Measurements from ENCODE around the gene RINT1. TPM values are rescaled to one million over a fixed set of nuclear protein-coding genes. Genes with fewer than 3 reads are reported as not detected.

The RINT1 gene
- total RNA-seq, 1 donor from 2014 or later: 8.9 TPM

- Histone ChIP-seq H3K27me3 (no peaks in the 10 kb centered on the region), H3K9me3 (no peaks in the 10 kb centered on the region), H3K4me3 (no peak overlapping the region), H3K4me1 (no peaks in the 10 kb centered on the region), H3K27ac (no peak overlapping the region), H3K36me3 (no peaks in the 10 kb centered on the region)
- intact Hi-C loops (cut with DNase I): no loop called here
- no peak for DNase-seq (ENCODE audit: low spot score in 2 of 2)
- no peak for TF ChIP-seq CTCF (IDR thresholded peaks at IDR 0.05)
These were observed 56.1 kb downstream of the RINT1 start for GRCh38 chr7:105587909-105588635.

GRCh38 chr7:105589356-105590077 is 57.5 kb downstream of the RINT1 start:
- DNase-seq (ENCODE audit: low spot score in 2 of 2): no peak

DNA sequence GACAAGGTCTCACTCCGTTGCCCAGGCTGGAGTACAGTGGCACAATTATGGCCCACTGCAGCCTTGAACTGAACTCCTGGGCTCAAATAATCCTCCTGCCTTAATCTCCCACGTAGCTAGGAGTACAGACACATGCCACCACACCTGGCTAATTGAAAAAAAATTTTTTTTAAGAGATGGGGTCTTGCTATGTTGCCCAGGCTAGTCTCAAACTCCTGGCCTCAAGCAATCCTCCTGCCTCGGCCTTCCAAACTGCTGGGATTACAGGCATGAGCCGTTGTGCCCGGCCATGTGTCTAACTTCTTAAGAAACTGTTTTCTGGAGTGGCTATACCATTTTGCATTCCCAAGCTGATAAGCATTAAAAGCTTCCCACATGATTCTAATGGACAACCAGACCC is 58.8 kb downstream of the RINT1 start:
- H3K36me3 ChIP-seq: no peaks in the 10 kb centered on the region
- no peak for DNase-seq (ENCODE audit: low spot score in 2 of 2)
- no peaks in the 10 kb centered on the region for H3K4me1 ChIP-seq
- H3K4me3 ChIP-seq: no peak overlapping the region
- intact Hi-C loops (cut with DNase I): no loop called here
- no peak overlapping the region for H3K27ac ChIP-seq
- no peaks in the 10 kb centered on the region for H3K27me3 ChIP-seq
- TF ChIP-seq CTCF (IDR thresholded peaks at IDR 0.05): no peak
- no peaks in the 10 kb centered on the region for H3K9me3 ChIP-seq

More at GRCh38 chr7:105589356-105590077, 57.5 kb downstream of the RINT1 start:
- H3K27ac ChIP-seq: no peak overlapping the region
- H3K4me3 ChIP-seq: no peak overlapping the region
- H3K9me3 ChIP-seq: no peaks in the 10 kb centered on the region
- intact Hi-C loops (cut with DNase I): no loop called here
- TF ChIP-seq CTCF (IDR thresholded peaks at IDR 0.05): peak in 1 of 3 experiments; percentile 29
- no peaks in the 10 kb centered on the region for H3K27me3 ChIP-seq
- H3K4me1 ChIP-seq: no peaks in the 10 kb centered on the region
- H3K36me3 ChIP-seq: no peaks in the 10 kb centered on the region

DNA sequence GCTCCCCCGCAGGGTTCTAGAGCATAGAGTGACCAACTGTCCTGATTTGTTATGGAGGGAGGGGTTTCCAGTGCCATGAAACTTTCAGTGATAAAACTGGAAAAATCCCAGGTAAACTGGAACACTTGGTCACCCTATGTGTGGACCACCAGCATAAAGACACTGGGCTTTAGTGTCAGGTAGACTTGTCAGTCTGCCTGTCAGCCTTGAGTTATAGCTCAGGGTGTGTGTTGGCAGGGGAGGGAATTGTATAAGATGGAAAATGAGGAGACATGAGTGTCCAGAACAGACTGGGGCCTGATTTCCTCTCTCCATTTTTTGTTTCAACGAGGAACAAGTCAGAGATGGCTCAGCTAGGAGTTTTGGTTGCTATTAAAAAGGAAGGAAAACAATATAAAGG is 59.5 kb downstream of the RINT1 start:
- Histone ChIP-seq H3K27ac (no peak overlapping the region), H3K9me3 (no peaks in the 10 kb centered on the region), H3K27me3 (no peaks in the 10 kb centered on the region), H3K4me3 (no peak overlapping the region), H3K4me1 (no peaks in the 10 kb centered on the region), H3K36me3 (no peaks in the 10 kb centered on the region)
- TF ChIP-seq CTCF (IDR thresholded peaks at IDR 0.05): no peak
- intact Hi-C loops (cut with DNase I): no loop called here
- DNase-seq (ENCODE audit: low spot score in 2 of 2): no peak

GRCh38 chr7:105594034-105594433 is 62.0 kb downstream of the RINT1 start:
- Histone ChIP-seq H3K9me3 (no peaks in the 10 kb centered on the region), H3K4me3 (no peak overlapping the region), H3K27ac (no peak overlapping the region), H3K27me3 (no peaks in the 10 kb centered on the region), H3K4me1 (no peaks in the 10 kb centered on the region), H3K36me3 (no peaks in the 10 kb centered on the region)
- no peak for DNase-seq (ENCODE audit: low spot score in 2 of 2)
- intact Hi-C loops (cut with DNase I): no loop called here
- TF ChIP-seq CTCF (IDR thresholded peaks at IDR 0.05): no peak
